HL-60/S4 (cell line): ENCODE measurements around the gene ITPR1.

Source experiments
- in situ Hi-C: fragments of 300-500 bp; cut with MboI; formaldehyde crosslinking; loops from 2 replicates; pipeline ENCODE4 v1.14.3; 2022; ENCODE audit warnings: low sequenced_read_pairs

Gene ITPR1

DNA sequence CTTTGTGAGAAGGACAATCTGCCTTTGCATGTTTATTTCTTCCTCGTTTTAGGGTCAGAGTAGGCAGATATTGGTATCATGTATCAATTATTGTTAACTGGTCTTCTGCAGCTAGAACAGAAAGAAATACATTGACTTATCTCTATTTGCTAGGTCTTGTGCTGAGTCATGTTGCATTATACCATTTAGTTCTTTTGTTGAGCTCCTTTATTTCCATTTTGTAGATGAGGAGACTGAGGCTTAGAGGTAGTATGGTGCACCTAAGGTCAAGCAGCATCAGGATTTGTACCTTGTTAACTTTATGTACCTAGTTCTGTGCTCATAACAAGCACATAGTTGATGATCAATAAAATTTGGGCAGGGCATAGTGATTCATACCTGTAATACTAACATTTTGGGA is 182.6 kb downstream of the ITPR1 start:
- in situ Hi-C loops, result no loop called here

DNA sequence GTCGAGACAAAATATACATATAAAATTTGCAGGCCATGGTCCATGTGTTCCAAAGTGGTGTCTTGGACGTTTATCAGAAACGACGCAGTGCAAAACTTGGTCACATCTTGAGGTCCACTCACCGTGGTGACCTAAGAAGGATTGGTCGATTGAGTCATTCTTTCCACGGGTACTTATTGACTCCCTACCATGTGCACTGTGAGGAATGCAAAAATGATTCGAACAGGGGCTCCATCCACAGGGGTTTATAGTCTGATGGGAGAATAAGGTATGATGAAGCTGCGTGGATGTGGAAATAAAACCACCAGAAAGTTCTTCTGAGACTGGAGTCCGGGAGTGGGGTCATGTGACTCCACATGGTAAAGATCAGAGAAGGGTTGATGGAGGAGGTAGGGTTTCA is 185.2 kb downstream of the ITPR1 start:
- in situ Hi-C loops, result no loop called here

DNA sequence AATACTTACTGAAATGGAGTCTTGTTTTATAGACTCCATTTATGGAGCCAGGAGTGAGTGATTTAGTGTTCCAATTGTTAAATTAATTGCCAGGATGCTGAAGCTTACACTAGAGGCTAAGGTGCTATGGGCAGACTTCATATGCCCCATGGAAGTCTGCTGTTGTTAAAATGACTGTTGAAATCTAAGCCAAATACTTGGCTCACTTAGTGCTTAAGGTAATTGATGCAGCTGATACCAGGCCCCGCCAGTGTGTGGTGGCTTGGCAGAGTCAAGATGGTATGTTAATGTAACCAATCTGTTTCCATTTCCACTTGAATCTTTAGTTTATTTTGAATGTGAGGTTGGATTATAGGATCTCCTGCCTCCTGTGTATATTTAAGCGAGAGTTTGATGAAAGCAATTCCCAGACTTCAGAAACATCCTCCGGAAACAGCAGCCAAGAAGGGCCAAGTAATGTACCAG is 187.1 kb downstream of the ITPR1 start:
- in situ Hi-C loops, result no loop called here

DNA sequence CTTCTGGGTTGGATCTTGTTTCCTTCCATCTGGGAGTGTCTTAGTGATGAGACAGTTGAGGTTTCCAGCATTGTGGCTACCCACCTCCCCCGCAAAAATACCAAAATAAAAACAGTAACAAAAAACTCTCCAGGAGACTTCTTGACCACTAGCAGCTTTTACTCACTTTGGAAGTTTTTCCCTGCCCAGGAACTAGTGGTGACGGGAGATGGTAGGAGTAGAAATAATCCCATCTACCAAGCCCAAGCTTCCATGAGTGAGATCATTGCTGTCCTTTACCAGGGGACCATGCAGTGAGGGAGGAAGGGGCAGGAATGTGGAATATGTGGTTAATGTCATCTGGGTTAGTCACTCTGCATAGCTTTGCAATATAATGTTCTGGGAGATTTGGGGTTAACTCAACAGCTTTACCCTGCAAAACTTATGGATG is 187.7 kb downstream of the ITPR1 start:
- in situ Hi-C loops, result no loop called here

DNA sequence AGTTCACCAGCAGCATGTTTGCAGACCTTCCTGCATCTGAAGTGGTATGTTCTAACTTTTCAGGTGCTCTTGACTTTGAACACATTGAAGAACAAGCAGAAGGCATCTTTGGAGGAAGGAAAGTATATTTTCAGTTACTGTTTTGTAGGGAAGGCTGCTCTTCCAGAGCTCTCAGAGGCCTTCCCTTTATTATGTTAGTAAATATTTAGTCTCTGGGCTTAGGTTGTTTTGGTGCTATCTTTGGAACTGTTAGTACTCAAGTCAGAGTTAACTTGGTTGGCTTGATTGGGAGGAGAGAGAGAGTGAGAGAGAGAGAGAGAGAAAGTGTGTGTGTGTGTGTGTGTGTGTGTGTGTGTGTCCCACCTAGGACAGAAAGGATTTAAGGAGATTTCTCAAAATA is 188.2 kb downstream of the ITPR1 start:
- in situ Hi-C loops, result no loop called here

DNA sequence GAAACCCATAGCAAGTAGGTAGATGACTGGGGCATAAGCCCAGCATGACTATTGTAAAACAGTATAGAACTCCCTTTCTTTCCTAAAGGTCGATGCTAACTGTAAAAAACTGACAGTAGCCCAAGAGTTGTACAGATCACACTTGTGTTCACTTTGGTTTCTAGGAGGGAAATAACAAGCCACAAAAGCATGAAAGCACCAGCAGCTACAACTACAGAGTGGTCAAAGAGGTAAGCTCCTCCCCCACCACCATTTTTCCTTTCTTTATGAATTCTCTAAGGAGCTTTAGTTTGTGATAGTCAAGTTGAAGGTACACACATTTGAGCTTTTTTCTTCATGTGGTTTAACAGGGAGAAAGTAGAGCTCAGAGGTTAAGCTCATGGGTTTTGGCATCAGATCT is 191.0 kb downstream of the ITPR1 start:
- in situ Hi-C loops, result no loop called here

DNA sequence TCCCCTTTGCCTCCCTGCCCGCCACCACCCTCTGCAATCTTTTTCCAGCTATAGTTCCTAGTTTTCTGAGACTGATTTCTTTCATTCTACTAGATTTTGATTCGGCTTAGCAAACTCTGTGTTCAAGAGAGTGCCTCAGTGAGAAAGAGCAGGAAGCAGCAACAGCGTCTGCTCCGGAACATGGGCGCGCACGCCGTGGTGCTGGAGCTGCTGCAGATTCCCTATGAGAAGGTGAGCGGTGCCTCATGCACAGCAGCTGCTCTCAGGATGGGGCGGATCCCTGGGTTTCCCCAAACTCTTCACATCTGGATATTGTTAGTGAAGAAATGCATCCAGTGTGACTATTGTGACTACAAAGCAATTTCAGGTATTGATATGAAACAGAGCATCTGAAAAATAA is 191.8 kb downstream of the ITPR1 start:
- in situ Hi-C loops, result no loop called here

DNA sequence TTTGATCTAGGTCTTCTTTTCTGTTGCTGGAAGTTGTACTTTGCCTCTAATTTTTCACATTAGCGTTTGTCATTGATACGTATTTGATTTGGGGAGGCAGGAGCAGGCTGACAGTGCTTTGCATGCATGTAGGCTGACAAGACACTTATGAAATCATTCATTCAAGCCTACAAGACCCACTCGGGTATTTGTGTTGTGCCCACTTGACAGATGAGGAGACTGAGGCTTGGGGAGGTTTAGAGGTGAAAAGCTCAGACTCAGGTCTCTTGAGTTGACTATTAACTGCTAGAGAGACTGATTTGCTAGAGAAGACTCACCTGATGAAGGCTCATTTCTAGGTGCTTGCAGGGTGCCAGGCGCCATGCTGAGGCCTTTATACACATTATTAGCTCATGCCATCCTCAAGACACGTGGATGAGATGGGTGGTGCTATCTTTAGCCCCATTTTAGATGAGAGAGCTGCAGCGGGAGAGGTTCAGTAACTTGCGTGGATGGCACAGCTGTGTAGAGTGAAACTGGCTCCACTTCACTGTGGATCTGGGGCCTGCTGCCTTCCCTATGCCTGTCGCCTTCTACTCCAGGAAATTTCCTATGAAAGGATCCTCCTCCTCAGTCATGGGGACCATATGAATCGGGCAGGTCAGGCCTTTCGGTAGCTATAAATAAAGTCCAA is 192.7 kb downstream of the ITPR1 start:
- in situ Hi-C loops, result no loop called here

DNA sequence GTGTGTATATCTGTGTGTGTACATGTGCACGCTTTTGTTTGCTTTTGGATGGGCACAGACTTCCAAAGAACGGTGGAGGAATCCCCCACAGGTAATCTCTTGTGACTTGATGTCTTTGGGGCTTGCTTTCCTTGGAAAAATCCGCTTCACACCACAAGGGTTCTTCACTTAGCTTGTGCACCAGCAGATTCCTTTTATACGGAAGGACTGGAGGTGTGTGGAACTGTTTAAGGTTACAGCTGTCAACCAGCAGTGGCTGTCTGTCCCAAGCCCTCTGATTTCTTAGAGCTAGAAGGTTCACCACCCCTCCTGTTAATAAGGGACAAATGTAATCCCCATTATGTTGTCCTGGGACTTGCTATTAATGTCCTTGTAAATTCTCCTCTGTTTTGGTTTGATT is 193.5 kb downstream of the ITPR1 start:
- in situ Hi-C loops, result no loop called here

DNA sequence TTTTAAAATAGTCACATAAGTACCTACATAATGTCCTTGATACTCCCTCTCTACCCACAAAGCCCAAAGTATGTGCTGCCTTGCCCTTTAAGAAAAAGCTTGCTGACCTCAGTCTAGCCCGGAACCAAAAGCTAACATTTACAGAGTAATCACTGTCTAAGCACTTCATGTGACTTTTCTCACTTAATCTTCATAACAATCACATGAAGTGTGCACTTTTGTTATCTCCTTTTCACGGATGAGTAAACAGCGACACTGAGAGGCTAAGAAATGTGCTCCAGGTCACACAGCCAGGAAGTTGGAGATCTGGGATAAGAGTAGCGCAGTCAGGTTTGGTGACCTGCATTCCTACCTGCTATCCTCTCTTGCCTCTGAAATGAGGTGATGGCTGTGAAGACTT is 194.0 kb downstream of the ITPR1 start:
- in situ Hi-C loops, result no loop called here

DNA sequence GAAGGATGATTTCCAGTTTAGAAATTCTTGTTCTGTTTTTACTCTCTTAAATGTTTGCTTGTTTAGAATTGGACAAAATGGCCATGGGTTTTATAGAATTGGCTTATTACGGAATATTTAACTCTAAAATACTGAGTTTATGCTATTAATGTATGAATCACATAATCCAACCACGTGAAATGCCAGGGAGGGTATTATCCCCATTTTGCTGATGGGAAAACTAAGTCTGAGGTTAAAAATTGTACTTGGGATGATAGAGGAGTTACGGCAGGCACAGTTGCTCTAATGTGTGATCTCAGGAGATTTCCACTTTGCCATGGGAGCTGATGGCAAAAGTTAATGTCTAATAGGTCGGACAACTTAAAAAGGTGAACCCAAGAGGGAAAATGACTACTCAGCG is 194.4 kb downstream of the ITPR1 start:
- in situ Hi-C loops, result no loop called here

DNA sequence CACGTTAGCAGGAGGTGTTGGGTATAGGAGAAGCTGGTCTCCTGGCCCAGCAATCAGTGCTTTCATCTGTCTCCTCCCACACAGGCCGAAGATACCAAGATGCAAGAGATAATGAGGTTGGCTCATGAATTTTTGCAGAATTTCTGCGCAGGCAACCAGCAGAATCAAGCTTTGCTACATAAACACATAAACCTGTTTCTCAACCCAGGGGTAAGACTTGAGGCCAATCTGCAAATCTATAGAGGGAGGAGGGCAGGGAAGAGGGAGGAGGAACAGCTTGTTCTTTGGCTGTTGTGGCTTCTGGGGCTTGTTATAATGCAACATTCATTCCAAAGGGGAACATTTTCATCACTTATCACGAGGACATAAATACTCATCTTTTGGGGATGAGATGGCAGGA is 195.3 kb downstream of the ITPR1 start:
- in situ Hi-C loops, result no loop called here

DNA sequence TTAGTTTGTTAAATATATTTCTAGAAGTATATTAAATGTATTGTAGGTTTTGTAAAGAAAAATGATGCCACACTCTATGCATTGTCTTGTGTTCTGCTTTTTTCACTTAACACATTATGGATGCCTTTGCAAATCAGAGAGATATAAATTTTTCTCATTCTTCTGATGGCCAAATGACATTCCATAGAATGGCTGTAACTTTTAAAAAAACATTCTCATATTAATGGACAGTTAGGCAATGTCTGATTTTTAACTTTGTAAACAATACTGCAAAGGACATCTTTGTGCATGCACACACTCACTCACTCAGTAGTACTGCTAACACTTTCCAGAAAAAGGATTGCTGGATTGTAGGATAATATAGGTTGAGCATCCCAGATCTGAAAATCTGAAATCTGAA is 195.9 kb downstream of the ITPR1 start:
- in situ Hi-C loops, result no loop called here

DNA sequence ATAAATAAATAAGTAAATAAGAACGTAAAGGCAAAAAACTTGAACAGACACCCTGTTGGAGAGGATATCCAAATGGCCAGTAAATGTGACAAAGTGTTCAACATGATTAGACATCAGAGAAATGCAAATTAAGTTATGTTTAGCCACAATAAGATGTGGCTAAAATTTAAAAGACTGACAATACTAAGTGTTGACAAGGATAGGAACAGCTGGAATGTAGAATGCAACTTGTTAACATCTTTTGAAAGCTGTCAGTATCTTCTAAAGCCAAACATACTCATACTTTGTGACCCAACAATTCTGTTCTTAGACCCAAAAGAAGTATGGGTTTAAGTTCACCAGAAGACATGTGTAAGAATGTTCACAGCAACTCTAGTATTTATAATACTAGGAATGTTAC is 197.1 kb downstream of the ITPR1 start:
- in situ Hi-C loops, result no loop called here

DNA sequence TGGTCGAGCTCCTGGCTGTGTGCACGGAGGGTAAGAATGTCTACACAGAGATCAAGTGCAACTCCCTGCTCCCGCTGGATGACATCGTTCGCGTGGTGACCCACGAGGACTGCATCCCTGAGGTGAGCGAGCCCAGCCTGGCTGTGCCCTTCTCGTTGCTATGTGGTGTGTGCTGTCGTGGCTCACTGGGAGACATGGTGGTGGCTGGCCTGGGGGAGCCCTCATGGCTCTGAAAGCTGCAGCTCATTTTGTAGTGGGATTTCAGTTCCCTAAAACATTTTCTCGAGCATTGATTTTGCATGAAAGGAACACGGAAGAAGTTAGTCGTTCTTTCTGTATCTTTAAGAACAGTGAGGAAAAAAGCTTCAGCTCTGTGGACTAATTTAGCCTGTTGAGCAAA is 200.5 kb downstream of the ITPR1 start:
- in situ Hi-C loops, result no loop called here

DNA sequence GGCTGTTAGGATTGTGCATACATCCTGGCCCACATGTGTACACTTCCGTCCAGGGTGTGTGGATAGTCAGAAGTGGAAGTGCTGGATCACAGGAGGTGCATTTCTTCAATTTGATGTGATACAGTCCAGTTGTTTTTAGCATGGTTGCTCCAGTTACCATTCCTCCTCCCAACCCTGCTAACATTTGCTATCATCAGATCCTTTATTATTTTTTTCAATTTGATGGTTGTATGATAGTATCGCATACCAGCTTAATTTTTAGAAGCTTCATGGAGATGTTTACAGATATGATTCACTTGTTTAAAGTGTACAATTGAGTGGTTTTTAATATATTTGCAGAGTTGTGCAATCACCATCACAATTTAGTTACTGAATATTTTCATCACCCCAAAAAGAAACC is 202.7 kb downstream of the ITPR1 start:
- in situ Hi-C loops, result no loop called here

DNA sequence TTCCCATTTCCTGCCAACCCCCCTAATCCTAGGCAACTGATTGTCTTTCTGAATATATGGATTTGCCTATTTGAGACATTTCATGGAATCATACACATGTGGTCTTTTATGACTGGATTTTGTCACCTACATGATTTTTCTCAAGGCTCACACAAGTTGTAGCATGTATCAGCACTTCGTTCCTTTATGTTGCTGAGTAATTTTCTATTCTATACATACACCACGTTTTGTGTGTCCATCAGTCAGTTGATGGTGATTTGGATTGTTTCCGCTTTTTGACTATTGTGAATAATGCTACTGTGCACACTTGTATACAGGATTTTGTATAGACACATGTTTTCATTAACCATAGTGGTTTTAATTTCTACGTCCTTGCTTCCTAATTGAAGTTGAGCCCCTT is 203.1 kb downstream of the ITPR1 start:
- in situ Hi-C loops, result no loop called here

DNA sequence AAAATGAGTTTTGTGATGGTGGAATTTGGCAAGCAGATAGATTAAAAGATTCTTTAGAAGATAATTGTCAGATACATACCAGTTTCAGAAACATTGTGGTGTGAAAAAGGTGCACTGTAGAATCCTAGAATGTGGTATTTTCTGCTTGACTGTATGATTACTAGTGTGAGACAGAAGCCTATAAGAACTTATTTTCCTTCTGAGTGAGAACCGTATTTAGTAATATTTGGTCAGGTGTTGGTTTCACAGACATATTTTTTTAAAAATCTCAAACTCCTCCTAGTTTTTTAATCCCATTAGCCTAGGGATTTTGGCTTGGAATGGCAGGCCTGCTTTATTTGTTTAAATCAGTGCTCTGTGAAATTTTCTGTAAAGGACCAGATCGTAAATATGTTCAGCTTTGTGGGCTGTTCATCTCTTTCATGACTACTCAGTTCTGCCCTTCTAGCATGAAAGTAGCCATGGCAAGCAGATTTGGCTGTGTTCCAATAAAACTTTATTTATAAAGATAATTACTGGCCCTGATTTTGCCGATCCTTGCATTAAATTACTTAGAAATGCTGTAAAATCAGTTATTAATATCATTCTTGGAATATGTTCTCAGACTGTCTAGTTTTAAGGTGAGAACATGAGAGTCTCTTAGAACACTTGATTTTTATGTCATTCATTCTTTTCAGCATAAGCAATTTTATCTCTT is 205.1 kb downstream of the ITPR1 start:
- in situ Hi-C loops, result no loop called here

DNA sequence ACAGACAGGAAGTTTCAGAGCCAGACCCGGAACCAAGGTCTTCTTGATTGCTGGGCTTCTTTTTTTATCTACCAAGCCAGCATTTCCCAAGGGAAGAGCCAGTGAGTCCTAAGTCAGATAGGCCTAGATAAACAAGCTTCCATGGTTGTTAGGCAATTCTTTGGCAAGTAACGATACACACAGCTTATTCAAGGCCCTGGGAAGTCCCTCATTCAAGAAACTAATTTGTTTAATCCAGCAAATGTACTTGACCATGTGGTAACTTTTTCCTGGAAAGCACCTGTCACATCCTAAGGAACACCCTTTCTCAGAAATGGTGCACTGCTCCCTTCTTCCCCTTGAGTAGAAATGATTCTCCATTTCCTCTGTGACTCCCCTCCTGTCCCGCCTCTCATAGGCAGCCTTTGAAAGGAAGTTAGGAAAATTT is 209.9 kb downstream of the ITPR1 start:
- in situ Hi-C loops, result no loop called here

DNA sequence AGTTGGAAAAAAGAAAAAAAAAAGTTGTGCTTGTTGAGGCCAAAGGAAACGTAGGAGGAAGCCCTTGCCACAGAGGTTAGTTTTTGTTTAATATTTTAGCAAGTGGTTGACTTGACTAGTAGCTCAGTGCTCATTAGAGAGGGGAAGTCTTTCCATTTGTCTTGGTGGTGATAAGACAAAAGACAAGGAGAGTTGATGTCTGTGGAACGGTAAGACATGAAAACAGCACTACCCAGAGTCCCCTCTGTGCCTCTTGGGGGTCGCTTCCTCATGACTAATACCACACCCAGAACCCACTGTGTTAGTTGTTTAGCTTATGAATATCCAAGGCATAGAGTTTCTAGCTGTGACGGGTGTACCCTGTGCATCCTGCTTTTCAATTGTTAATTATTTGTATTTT is 211.4 kb downstream of the ITPR1 start:
- in situ Hi-C loops, result no loop called here

DNA sequence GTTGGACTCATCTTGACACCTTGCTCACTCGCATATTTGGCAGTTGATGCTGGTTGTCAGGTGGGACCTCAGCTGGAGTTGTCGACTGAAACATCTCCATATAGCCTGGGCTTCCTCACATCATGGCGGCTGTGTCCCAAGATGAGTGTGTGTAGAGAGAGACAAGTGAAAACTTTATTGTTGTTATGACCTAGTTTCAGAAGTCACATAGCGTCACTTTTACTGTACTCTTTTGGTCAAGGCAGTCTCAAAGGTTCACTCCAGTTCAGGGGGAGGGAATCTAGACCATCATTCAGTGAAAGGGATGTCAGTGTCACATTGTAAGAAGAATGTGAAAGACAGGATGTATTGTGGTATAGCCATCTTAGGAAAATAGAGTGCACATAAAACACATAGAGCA is 214.2 kb downstream of the ITPR1 start:
- in situ Hi-C loops, result no loop called here

DNA sequence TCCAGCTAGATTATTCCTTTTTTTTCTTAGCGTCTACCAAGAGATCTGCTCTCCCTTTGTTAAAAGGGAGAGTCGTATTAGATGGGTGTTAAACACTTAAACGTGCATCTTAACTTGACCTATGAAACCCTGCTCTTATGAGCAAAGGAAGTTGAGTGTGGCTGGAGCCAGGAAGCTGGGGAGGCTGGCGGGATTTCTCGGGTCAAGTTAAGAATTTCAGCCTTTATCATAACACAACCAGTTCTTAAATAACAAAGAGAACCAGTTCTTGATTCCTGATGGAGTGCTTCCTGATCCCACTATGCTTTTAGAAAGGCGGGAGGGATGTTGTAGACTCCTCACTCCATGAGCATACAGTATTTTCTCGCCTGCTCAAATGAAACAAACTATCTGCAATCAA is 215.1 kb downstream of the ITPR1 start:
- in situ Hi-C loops, result no loop called here

DNA sequence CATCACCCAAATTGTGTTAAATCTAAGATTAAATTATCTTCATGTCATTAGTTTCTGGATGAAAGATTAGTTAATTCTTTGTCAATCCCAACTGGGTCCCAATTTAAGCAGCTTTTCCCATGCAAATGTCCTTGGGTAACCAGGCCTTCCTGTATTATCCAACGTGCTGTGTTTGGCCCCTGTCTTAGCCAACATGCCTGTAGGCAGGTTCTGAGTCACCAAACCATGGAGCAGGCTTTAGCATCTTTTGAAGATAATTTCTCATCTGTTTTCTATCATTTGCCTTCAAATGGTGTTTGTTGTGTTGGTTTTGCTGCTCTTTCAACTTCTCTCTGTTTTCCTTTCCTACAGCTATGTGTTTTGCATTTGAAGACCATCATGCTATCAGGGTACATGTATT is 216.2 kb downstream of the ITPR1 start:
- in situ Hi-C loops, result no loop called here
